Tongue (tissue), 2 donors: ENCODE measurements around the gene WASHC2A. TPM values are rescaled to one million over a fixed set of nuclear protein-coding genes. Genes with fewer than 3 reads are reported as not detected.
"Not testable (repeated sequence)": the region's sequence is repeated elsewhere in the genome, so short reads cannot be mapped to it uniquely, and the experiment has no call there.

Experiments used
- DNase-seq: peaks from one replicate; pipeline ENCODE4 v3.0.0-alpha.2; 2015
- total RNA-seq: library from RNA; depleted of rRNA; stranded (reverse); fragments of >200 nt; gene quantifications from one replicate; pipeline ENCODE4 v1.2.3, GENCODE V29; 2014

The WASHC2A gene
- total RNA-seq, 1 donor from 2014 or later = 52.6 TPM

GRCh38 chr10:50145575-50145974 is 77.8 kb downstream of the WASHC2A start:
- DNase-seq = not testable (repeated sequence)

- no peak for DNase-seq
Measured at GRCh38 chr10:50152792-50153272, 85.1 kb downstream of the WASHC2A start.

GRCh38 chr10:50157868-50158267 is 90.1 kb downstream of the WASHC2A start:
- not testable (repeated sequence) for DNase-seq

- DNase-seq = not testable (repeated sequence)
Measured at GRCh38 chr10:50159856-50160255, 92.1 kb downstream of the WASHC2A start.

- DNase-seq = not testable (repeated sequence)
Measured at GRCh38 chr10:50165038-50165437, 97.3 kb downstream of the WASHC2A start.

- DNase-seq = not testable (repeated sequence)
Measured at GRCh38 chr10:50167833-50168232, 100.1 kb downstream of the WASHC2A start.

GRCh38 chr10:50169506-50169905 is 101.8 kb downstream of the WASHC2A start:
- DNase-seq = not testable (repeated sequence)

- not testable (repeated sequence) for DNase-seq
Measured at GRCh38 chr10:50174788-50175525, 107.2 kb downstream of the WASHC2A start.

Other genes starting within 250 kb of the WASHC2A start
- gene PARG, start 125.9 kb upstream of the WASHC2A start, total RNA-seq = 44.0 TPM
- gene TIMM23B, start 125.9 kb upstream of the WASHC2A start, total RNA-seq = 24.3 TPM
- gene AGAP6, start 79.5 kb upstream of the WASHC2A start, total RNA-seq = 4.3 TPM
- 1.2 TPM for gene ASAH2, start 183.6 kb downstream of the WASHC2A start, total RNA-seq